MCF 10A (cell line): ENCODE measurements around the gene NTMT1. TPM values are rescaled to one million over a fixed set of nuclear protein-coding genes. Genes with fewer than 3 reads are reported as not detected.

Experiments used
- BruUV-seq: library from RNA; stranded (reverse); fragments of 400-500 nt; replicated peaks from 2 replicates; lab custom pipeline; 2021; lab: Mats Ljungman, UMichigan
- CTCF ChIA-PET: fragments of 300-600 bp; sonication (Branson Sonifier 250); formaldehyde crosslinking; extraction: SDS; loops from one replicate; lab custom pipeline; 2021; ENCODE audit warnings: antibody characterized with exemption, inconsistent platforms; lab: Yijun Ruan, JAX
- POLR2A ChIA-PET: fragments of 300-600, 350-650 bp; sonication (Branson Sonifier 250); formaldehyde crosslinking; extraction: SDS; loops from one replicate; lab custom pipeline; 2020; ENCODE audit warnings: antibody characterized with exemption, inconsistent platforms; lab: Yijun Ruan, JAX
- DNase-seq: peaks from one replicate; pipeline ENCODE4 v3.0.0-alpha.2; 2018; ENCODE audit not compliant: unreplicated experiment
- H3K27ac Mint-ChIP-seq: one replicate; pipeline ENCODE4 v1.8.0; 2022; ENCODE audit warnings: mild to moderate bottlenecking, low read depth, mixed read lengths; ENCODE audit not compliant: unreplicated experiment
- H3K27me3 Mint-ChIP-seq: one replicate; pipeline ENCODE4 v1.8.0; 2022; ENCODE audit warnings: mixed read lengths; ENCODE audit not compliant: insufficient read depth, unreplicated experiment
- H3K36me3 Mint-ChIP-seq: one replicate; pipeline ENCODE4 v1.8.0; 2022; ENCODE audit warnings: mild to moderate bottlenecking, moderate library complexity, mixed read lengths; ENCODE audit not compliant: insufficient read depth, unreplicated experiment
- H3K4me1 Mint-ChIP-seq: one replicate; pipeline ENCODE4 v1.8.0; 2022; ENCODE audit warnings: mixed read lengths; ENCODE audit not compliant: insufficient read depth, unreplicated experiment
- H3K4me3 Mint-ChIP-seq: one replicate; pipeline ENCODE4 v1.8.0; 2022; ENCODE audit warnings: mild to moderate bottlenecking, moderate library complexity, mixed read lengths; ENCODE audit not compliant: unreplicated experiment
- H3K9me3 Mint-ChIP-seq: one replicate; pipeline ENCODE4 v1.8.0; 2022; ENCODE audit warnings: mixed read lengths; ENCODE audit not compliant: unreplicated experiment
- intact Hi-C: fragments of 100-400 bp; cut with micrococcal nuclease; formaldehyde crosslinking; loops from 2 replicates; pipeline ENCODE4 v1.14.1; 2022
- total RNA-seq: library from RNA; stranded (reverse); gene quantifications from 2 replicates; pipeline ENCODE4 v1.2.3, GENCODE V29; 2022
- TF ChIP-seq, protein P1 (sequence below): fragments of 200-600 bp; IDR thresholded peaks from one replicate; pipeline ENCODE4 v1.8.0; 2022; ENCODE audit warnings: antibody characterized with exemption, mild to moderate bottlenecking; ENCODE audit not compliant: unreplicated experiment

NTMT1 gene
- total RNA-seq, 1 experiment from 2014 or later = 49.2 TPM

DNA sequence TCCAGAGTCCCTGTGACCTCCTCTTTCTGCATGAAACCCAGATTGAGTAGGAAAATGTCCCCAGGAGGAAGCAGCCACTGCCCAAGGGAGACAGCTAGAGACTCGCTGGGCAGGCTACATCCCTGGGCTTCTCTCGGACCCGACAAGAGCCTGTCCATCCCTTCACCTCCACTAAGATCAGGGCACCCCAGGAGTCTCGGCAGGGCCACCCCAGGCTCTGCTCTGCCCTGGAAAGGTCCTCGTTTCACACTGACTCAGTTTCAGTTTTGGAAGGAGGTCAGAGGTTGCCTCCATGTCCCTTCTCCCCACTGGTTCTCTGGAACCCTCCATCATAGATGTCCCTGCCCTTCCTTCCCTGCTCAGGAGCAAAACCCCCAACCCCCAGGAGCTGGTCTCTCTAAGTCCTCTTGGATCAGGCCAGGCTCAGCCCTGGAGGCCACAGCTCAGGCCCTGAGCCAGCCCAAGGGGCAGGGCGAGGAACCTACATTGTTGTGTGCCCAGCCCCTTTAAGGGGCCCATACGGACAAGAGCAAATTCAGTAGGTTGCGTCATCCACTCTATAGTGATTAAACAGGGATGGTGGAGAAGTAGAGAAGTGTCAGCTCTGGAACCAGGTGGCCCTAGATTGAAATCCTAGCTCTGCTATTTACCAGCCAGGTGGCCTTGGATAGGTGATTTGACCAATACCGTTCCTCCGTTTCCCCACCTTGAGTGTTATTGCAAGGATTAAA, 42.5 kb upstream of the NTMT1 start:
- no peaks in the 10 kb centered on the region for H3K27me3 Mint-ChIP-seq
- TF ChIP-seq, protein P1, sequence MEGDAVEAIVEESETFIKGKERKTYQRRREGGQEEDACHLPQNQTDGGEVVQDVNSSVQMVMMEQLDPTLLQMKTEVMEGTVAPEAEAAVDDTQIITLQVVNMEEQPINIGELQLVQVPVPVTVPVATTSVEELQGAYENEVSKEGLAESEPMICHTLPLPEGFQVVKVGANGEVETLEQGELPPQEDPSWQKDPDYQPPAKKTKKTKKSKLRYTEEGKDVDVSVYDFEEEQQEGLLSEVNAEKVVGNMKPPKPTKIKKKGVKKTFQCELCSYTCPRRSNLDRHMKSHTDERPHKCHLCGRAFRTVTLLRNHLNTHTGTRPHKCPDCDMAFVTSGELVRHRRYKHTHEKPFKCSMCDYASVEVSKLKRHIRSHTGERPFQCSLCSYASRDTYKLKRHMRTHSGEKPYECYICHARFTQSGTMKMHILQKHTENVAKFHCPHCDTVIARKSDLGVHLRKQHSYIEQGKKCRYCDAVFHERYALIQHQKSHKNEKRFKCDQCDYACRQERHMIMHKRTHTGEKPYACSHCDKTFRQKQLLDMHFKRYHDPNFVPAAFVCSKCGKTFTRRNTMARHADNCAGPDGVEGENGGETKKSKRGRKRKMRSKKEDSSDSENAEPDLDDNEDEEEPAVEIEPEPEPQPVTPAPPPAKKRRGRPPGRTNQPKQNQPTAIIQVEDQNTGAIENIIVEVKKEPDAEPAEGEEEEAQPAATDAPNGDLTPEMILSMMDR = no peak
- no peak overlapping the region for H3K27ac Mint-ChIP-seq
- intact Hi-C loops = no loop called here
- no peaks in the 10 kb centered on the region for H3K9me3 Mint-ChIP-seq
- BruUV-seq = no TSS peak
- POLR2A ChIA-PET = interaction anchor here (0.7 kb wide), 2 partner anchors 13 to 356 kb away, joined by 3 read pairs; no protein-coding TSS in a partner anchor
- peaks cover 5% of the 10 kb centered on the region for H3K4me1 Mint-ChIP-seq
- CTCF ChIA-PET = interaction anchor here (0.6 kb wide), 1 partner anchor 22 kb away, joined by 3 read pairs; no protein-coding TSS in a partner anchor
- no peaks in the 10 kb centered on the region for H3K36me3 Mint-ChIP-seq
- no peak overlapping the region for H3K4me3 Mint-ChIP-seq
- DNase-seq = no peak

DNA sequence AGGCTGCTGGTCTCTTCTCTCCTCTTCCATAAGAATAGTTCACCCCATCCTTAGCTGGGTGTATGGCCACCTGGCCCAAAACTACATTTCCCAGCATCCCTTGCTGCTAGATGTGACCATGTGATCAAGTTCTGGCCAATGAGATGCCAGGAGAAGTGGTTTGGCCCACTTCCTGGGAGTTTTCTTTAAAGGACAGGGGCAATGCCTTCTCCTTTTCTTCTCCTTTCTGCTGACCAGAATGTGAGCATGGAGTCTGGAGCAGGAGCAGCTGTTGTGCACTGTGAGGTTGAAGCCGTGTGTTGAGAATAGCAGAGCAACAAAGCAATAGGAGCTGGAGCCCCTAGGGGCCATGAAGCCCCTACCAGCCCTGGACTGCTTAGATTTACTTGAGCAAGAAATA, 41.8 kb upstream of the NTMT1 start:
- intact Hi-C loops = no loop called here
- Mint-ChIP-seq H3K27ac (no peak overlapping the region), H3K4me3 (no peak overlapping the region), H3K4me1 (peaks cover 5% of the 10 kb centered on the region), H3K27me3 (no peaks in the 10 kb centered on the region), H3K36me3 (no peaks in the 10 kb centered on the region), H3K9me3 (no peaks in the 10 kb centered on the region)
- peak; percentile 87 for DNase-seq
- ChIA-PET CTCF (interaction anchor here (0.6 kb wide), 1 partner anchor 22 kb away, joined by 3 read pairs; no protein-coding TSS in a partner anchor), POLR2A (interaction anchor here (0.7 to 1.1 kb wide), 2 partner anchors 9 to 14 kb away, joined by 3 to 4 read pairs; no protein-coding TSS in a partner anchor)
- TF ChIP-seq, protein P1 = no peak
- no TSS peak for BruUV-seq

DNA sequence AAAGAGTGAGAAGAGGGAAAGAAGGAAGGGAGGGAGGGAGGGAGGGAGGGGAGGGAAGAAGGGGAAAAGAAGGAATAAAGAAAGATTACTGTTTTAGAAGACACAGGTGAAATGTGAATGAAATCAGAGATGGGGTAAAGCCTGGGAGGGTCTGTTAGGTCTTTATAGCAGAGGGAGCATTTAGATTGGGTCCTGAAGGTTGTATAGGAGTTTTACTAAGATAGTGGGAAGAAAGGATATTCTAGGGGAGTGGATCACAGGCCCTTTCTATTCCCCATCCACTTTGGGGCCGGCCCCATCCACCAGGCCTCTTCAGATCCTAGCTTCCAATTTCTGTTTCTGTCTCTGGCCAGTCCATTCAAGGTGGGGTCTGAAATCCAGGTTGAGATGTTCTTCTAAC, 40.6 kb upstream of the NTMT1 start:
- Mint-ChIP-seq H3K36me3 (no peaks in the 10 kb centered on the region), H3K27me3 (no peaks in the 10 kb centered on the region), H3K4me3 (no peak overlapping the region), H3K4me1 (peaks cover 5% of the 10 kb centered on the region), H3K9me3 (no peaks in the 10 kb centered on the region), H3K27ac (no peak overlapping the region)
- no peak for DNase-seq
- TF ChIP-seq, protein P1 = no peak
- intact Hi-C loops = no loop called here
- ChIA-PET CTCF (no interaction called here), POLR2A (no interaction called here)
- no TSS peak for BruUV-seq

DNA sequence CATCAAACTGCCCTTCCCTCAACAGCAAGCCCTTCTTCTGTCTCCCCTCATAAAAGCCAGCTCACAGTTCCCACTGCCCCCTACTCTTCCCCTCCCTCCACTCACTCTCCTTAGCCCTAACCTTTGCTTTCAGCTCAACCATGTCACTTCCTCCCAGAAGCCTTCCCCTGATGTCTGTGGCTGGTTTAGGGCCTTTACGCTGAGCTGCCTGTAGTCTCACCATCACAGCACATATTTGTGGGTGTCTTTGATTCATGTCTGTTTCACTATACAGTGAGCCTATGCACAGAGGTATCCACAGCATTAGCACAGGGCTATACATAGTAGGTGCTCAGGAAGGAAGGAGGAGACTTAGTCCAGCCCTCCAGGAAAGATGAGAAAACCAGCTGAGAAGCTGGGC, 39.7 kb upstream of the NTMT1 start:
- CTCF ChIA-PET = no interaction called here
- H3K9me3 Mint-ChIP-seq = no peaks in the 10 kb centered on the region
- peaks cover 5% of the 10 kb centered on the region for H3K4me1 Mint-ChIP-seq
- intact Hi-C loops = no loop called here
- no peak overlapping the region for H3K27ac Mint-ChIP-seq
- no TSS peak for BruUV-seq
- TF ChIP-seq, protein P1 = no peak
- H3K4me3 Mint-ChIP-seq = no peak overlapping the region
- H3K36me3 Mint-ChIP-seq = no peaks in the 10 kb centered on the region
- POLR2A ChIA-PET = interaction anchor here (0.6 kb wide), 1 partner anchor 202 kb away, joined by 3 read pairs; no protein-coding TSS in a partner anchor
- no peaks in the 10 kb centered on the region for H3K27me3 Mint-ChIP-seq
- DNase-seq = no peak
